SK-N-SH (cell line): Measurements from ENCODE around the gene CYP27A1. TPM values are rescaled to one million over a fixed set of nuclear protein-coding genes. Genes with fewer than 3 reads are reported as not detected.

Experiments used
- CTCF ChIA-PET: fragments of 300-600, 350-600 bp; formaldehyde crosslinking; extraction: SDS; loops from one replicate; lab custom pipeline; 2021; lab: Yijun Ruan, JAX
- POLR2A ChIA-PET: fragments of 350-600 bp; sonication (Branson Sonifier 250); formaldehyde crosslinking; extraction: SDS; loops from one replicate; lab custom pipeline; 2020; ENCODE audit warnings: antibody characterized with exemption, inconsistent platforms; lab: Yijun Ruan, JAX
- DNase-seq: peaks from one replicate; pipeline ENCODE4 v3.0.0; 2012
- H2AFZ ChIP-seq: fragments of 200-600 bp; sonication (generic); 2 replicates; pipeline ENCODE4 v1.8.1; 2016; ENCODE audit warnings: antibody characterized with exemption, mild to moderate bottlenecking, low read depth
- H3F3A ChIP-seq: fragments of 200-600 bp; sonication (generic); replicated peaks from 2 replicates; pipeline ENCODE3; 2016; ENCODE audit warnings: antibody characterized with exemption, mild to moderate bottlenecking; ENCODE audit not compliant: insufficient read depth
- H3K27ac ChIP-seq, 2 experiments: fragments of 200-500 bp in 1 of 2; fragments of 200-600 bp in 1 of 2; sonication (Bioruptor generic) in 1 of 2; sonication (generic), shearing (Covaris generic) in 1 of 2; 2 replicates each; pipeline versions ENCODE4 v1.5.1 to v1.6.1; 2014 to 2016; ENCODE audit warnings: low read depth in 2 of 2, inconsistent platforms in 1 of 2, low read length in 1 of 2, mild to moderate bottlenecking in 1 of 2, mixed read lengths in 1 of 2
- H3K27me3 ChIP-seq: fragments of 200-600 bp; sonication (generic), shearing (Covaris generic); 2 replicates; pipeline ENCODE4 v1.6.1; 2016; ENCODE audit warnings: mixed run types; ENCODE audit not compliant: insufficient read depth
- H3K36me3 ChIP-seq, 2 experiments: fragments of 200-500 bp in 1 of 2; fragments of 200-600 bp in 1 of 2; sonication (Bioruptor generic) in 1 of 2; sonication (generic) in 1 of 2; replicated peaks in 1 of 2; 2 replicates each; pipeline versions ENCODE3 to v1.5.1; 2014 to 2016; ENCODE audit warnings: low read length in 1 of 2, mild to moderate bottlenecking in 1 of 2; ENCODE audit not compliant: insufficient read depth in 2 of 2, control insufficient read depth in 1 of 2
- H3K4me1 ChIP-seq, 2 experiments: fragments of 200-500 bp in 1 of 2; fragments of 200-600 bp in 1 of 2; sonication (Bioruptor generic) in 1 of 2; sonication (generic), shearing (Covaris generic) in 1 of 2; 2 replicates each; pipeline versions ENCODE4 v1.5.1 to v1.6.1; 2014 to 2016; ENCODE audit warnings: low read depth in 1 of 2, low read length in 1 of 2, mixed run types in 1 of 2; ENCODE audit not compliant: insufficient read depth in 2 of 2, control insufficient read depth in 1 of 2
- H3K4me2 ChIP-seq: fragments of 200-600 bp; sonication (generic), shearing (Covaris generic); 2 replicates; pipeline ENCODE4 v1.6.1; 2017; ENCODE audit warnings: mixed run types
- H3K4me3 ChIP-seq, 2 experiments: fragments of 200-500 bp in 1 of 2; fragments of 200-600 bp in 1 of 2; sonication (Bioruptor generic) in 1 of 2; sonication (generic), shearing (Covaris generic) in 1 of 2; 2 replicates each; pipeline versions ENCODE4 v1.5.1 to v1.8.1; 2014 to 2016; ENCODE audit warnings: low read depth in 2 of 2, inconsistent platforms in 1 of 2, low read length in 1 of 2, mild to moderate bottlenecking in 1 of 2, mixed read lengths in 1 of 2, moderate library complexity in 1 of 2
- H3K79me2 ChIP-seq: fragments of 200-600 bp; sonication (generic); 2 replicates; pipeline ENCODE4 v1.8.1; 2017; ENCODE audit warnings: mild to moderate bottlenecking; ENCODE audit not compliant: insufficient read depth
- H3K9ac ChIP-seq: fragments of 200-600 bp; sonication (generic); 2 replicates; pipeline ENCODE4 v1.6.1; 2017; ENCODE audit warnings: mixed run types
- H3K9me2 ChIP-seq: fragments of 200-600 bp; sonication (generic); 2 replicates; pipeline ENCODE4 v1.6.1; 2017; ENCODE audit warnings: mixed run types
- H3K9me3 ChIP-seq: fragments of 200-600 bp; sonication (generic); 2 replicates; pipeline ENCODE4 v1.6.1; 2017; ENCODE audit warnings: mixed run types, mild to moderate bottlenecking, moderate library complexity
- H4K20me1 ChIP-seq: fragments of 200-600 bp; sonication (generic); 2 replicates; pipeline ENCODE4 v1.6.1; 2017; ENCODE audit warnings: mild to moderate bottlenecking, mixed run types; ENCODE audit not compliant: insufficient read depth
- CTCF ChIP-seq: fragments of 200-600 bp; sonication (generic); IDR thresholded peaks from 2 replicates; pipeline ENCODE4 v1.6.1; 2017; ENCODE audit warnings: antibody characterized with exemption, mild to moderate bottlenecking, moderate library complexity
- FOSL2 ChIP-seq: IDR thresholded peaks from 2 replicates; pipeline ENCODE4 v1.4.0; 2012; ENCODE audit warnings: low read depth, mild to moderate bottlenecking, moderate library complexity, borderline replicate concordance
- JUND ChIP-seq: IDR thresholded peaks from 2 replicates; pipeline ENCODE4 v1.4.0; 2012
- NRF1 ChIP-seq: IDR thresholded peaks from 2 replicates; pipeline ENCODE4 v1.6.1; 2012; ENCODE audit warnings: low read depth, mild to moderate bottlenecking, low read length
- PBX3 ChIP-seq: IDR thresholded peaks from 2 replicates; pipeline ENCODE4; 2012
- RAD21 ChIP-seq: IDR thresholded peaks from 2 replicates; pipeline ENCODE4 v1.6.1; 2012; ENCODE audit warnings: mild to moderate bottlenecking, low read length
- RXRA ChIP-seq: IDR thresholded peaks from 2 replicates; pipeline ENCODE4 v1.4.0; 2012; ENCODE audit warnings: low read depth, mild to moderate bottlenecking, borderline replicate concordance
- SMC3 ChIP-seq: IDR thresholded peaks from 2 replicates; pipeline ENCODE4 v1.6.1; 2012; ENCODE audit warnings: low read depth, low read length, improper control_type of control experiment
- TCF12 ChIP-seq: IDR thresholded peaks from 2 replicates; pipeline ENCODE4 v1.4.0; 2012
- WGBS: methylation state at CpG from one replicate; pipeline ENCODE4 v1.1.6; 2017; ENCODE audit warnings: low lambda C conversion rate; 5-methylcytosine and 5-hydroxymethylcytosine counted together
- polyA plus RNA-seq, 3 experiments: library from polyadenylated mRNA; depleted of rRNA; stranded (reverse); fragments of >200 nt; gene quantifications; 2 replicates each; pipeline ENCODE4 v1.2.3, GENCODE V29; 2012

Gene CYP27A1
- polyA plus RNA-seq, 1 of the 3 experiments (the other 2 are of a cell fraction): 0.54 TPM

GRCh38 chr2:218852911-218853667 is 71.1 kb downstream of the CYP27A1 start:
- Histone ChIP-seq H3K27ac (no peak overlapping the region), H3K27me3 (peaks cover 9% of the 10 kb centered on the region; the same call in 1 of the 2 replicates), H3K9me2 (no peaks in the 10 kb centered on the region), H4K20me1 (no peaks in the 10 kb centered on the region), H3K4me2 (no peak overlapping the region), H3K9ac (no peak overlapping the region), H2AFZ (no peak overlapping the region), H3F3A (no peaks in the 10 kb centered on the region), H3K9me3 (no peaks in the 10 kb centered on the region), H3K4me1 (peaks cover 3 to 43% of the 10 kb centered on the region in 2 experiments; a peak in 2 of 4 replicates), H3K36me3 (no peaks in the 10 kb centered on the region), H3K79me2 (no peaks in the 10 kb centered on the region), H3K4me3 (no peak overlapping the region; a peak in 1 of 4 replicates)
- POLR2A ChIA-PET: no interaction called here
- TF ChIP-seq SMC3 (peak; percentile 80), RXRA (no peak), CTCF (peak; percentile 81), RAD21 (peak; percentile 95)
- 70% methylated on average over 12 of the region's 16 CpGs for WGBS
- DNase-seq: peak; percentile 74
- CTCF ChIA-PET: interaction anchor here (0.6 to 16.1 kb wide), 47 partner anchors 9 to 637 kb away, joined by 3 to 249 read pairs (median 3); partner anchors contain the start of genes FEV, RNF25, STK36 and TTLL4

- Histone ChIP-seq H3F3A (no peaks in the 10 kb centered on the region), H4K20me1 (no peaks in the 10 kb centered on the region), H3K4me2 (no peak overlapping the region), H3K9ac (no peak overlapping the region), H3K4me3 (no peak overlapping the region), H3K27ac (no peak overlapping the region), H3K9me2 (no peaks in the 10 kb centered on the region), H3K9me3 (no peaks in the 10 kb centered on the region), H2AFZ (no peak overlapping the region), H3K27me3 (peaks cover 15% of the 10 kb centered on the region), H3K4me1 (peaks cover 3 to 50% of the 10 kb centered on the region in 2 experiments; a peak in 2 of 4 replicates), H3K79me2 (no peaks in the 10 kb centered on the region), H3K36me3 (no peaks in the 10 kb centered on the region)
- CTCF ChIA-PET: interaction anchor here (0.6 to 16.1 kb wide), 28 partner anchors 8 to 637 kb away, joined by 3 to 249 read pairs (median 3); partner anchors contain the start of genes FEV and WNT10A
- DNase-seq: no peak
- 66% methylated on average over 5 of the region's 5 CpGs for WGBS
- POLR2A ChIA-PET: no interaction called here
- TF ChIP-seq NRF1: no peak
- peak; percentile 85 for TF ChIP-seq PBX3
- no peak for TF ChIP-seq RXRA
- TF ChIP-seq FOSL2: peak; percentile 68; the same call in 1 of the 2 replicates
- TF ChIP-seq TCF12: peak; percentile 79
- TF ChIP-seq JUND: peak; percentile 56; the same call in 1 of the 2 replicates
Measured at GRCh38 chr2:218853766-218854165, 71.8 kb downstream of the CYP27A1 start.
